Kidney epithelial cell (primary cell): ENCODE data around the gene GRIK1. TPM values are rescaled to one million over a fixed set of nuclear protein-coding genes. Genes with fewer than 3 reads are reported as not detected.

ENCODE experiments used
- DNase-seq: peaks from one replicate; pipeline ENCODE4 v3.0.0-alpha.2; 2010; ENCODE audit warnings: low read depth
- H3K27me3 ChIP-seq: 2 replicates; pipeline ENCODE4 v1.6.0; 2011; ENCODE audit warnings: low read length; ENCODE audit not compliant: control insufficient read depth, insufficient read depth
- H3K36me3 ChIP-seq: 2 replicates; pipeline ENCODE4 v1.5.1; 2011; ENCODE audit warnings: low read length; ENCODE audit not compliant: control insufficient read depth, insufficient read depth
- H3K4me3 ChIP-seq: 2 replicates; pipeline ENCODE4 v1.5.1; 2011; ENCODE audit warnings: low read depth, mild to moderate bottlenecking, control low read depth, low read length
- total RNA-seq: library from RNA; depleted of rRNA; stranded (reverse); fragments of >200 nt; gene quantifications from 2 replicates; pipeline ENCODE4 v1.2.3, GENCODE V29; 2015
- TF ChIP-seq, protein P1 (sequence below): IDR thresholded peaks from 2 replicates; pipeline ENCODE4 v1.5.1; 2011; ENCODE audit warnings: mild to moderate bottlenecking, moderate library complexity, low read length, control low read depth, inconsistent platforms; ENCODE audit not compliant: insufficient read depth, poor library complexity, severe bottlenecking

GRIK1 gene
- total RNA-seq, 1 donor from 2014 or later = not detected

DNA sequence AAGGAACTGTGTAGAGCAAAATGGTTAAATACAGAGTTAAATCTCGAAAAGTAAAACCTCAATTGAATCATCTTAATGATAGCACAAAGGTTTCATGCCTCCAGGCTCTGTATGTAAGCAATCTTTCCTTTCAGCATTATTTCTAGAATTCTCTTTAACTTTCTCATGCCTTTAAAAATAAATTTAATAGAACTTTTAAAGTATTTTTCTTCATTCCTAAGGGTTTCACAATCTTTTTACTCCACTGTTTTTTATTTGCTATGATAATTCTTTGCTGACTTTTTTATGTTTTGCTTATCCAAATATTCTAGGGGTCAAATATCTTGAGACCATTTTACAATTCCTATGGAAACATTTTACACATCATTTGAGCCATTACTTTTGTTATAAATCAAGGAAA lies 353.1 kb downstream of the GRIK1 start:
- TF ChIP-seq, protein P1, sequence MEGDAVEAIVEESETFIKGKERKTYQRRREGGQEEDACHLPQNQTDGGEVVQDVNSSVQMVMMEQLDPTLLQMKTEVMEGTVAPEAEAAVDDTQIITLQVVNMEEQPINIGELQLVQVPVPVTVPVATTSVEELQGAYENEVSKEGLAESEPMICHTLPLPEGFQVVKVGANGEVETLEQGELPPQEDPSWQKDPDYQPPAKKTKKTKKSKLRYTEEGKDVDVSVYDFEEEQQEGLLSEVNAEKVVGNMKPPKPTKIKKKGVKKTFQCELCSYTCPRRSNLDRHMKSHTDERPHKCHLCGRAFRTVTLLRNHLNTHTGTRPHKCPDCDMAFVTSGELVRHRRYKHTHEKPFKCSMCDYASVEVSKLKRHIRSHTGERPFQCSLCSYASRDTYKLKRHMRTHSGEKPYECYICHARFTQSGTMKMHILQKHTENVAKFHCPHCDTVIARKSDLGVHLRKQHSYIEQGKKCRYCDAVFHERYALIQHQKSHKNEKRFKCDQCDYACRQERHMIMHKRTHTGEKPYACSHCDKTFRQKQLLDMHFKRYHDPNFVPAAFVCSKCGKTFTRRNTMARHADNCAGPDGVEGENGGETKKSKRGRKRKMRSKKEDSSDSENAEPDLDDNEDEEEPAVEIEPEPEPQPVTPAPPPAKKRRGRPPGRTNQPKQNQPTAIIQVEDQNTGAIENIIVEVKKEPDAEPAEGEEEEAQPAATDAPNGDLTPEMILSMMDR = no peak

DNA sequence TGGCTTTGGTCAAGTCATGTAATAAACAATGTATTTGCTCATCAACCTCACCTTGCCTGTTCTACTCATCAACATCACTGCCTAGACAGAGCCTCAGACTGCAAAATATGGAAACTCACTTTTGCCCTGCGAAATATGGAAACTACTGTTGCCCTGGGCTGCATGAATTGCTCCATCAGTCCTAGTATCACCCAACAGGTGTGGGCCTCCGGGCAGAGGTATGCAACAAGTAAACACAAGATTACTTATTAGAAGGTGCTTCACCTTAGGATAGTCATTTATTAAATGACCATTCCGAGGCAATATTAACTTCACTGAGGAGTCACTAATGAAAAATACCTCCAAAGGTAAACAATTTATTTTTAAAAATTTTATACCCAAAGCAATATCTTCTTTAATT lies 354.3 kb downstream of the GRIK1 start:
- H3K36me3 ChIP-seq = no peaks in the 10 kb centered on the region
- no peak for DNase-seq
- no peaks in the 10 kb centered on the region for H3K27me3 ChIP-seq
- no peak overlapping the region for H3K4me3 ChIP-seq
- TF ChIP-seq, protein P1 = no peak

More for the DNA sequence above, 353.1 kb downstream of the GRIK1 start:
- H3K27me3 ChIP-seq = no peaks in the 10 kb centered on the region
- H3K36me3 ChIP-seq = no peaks in the 10 kb centered on the region
- no peak overlapping the region for H3K4me3 ChIP-seq
- no peak for DNase-seq

- no peak overlapping the region for H3K4me3 ChIP-seq
- H3K36me3 ChIP-seq = no peaks in the 10 kb centered on the region
- no peak for DNase-seq
- TF ChIP-seq, protein P1 = no peak
- H3K27me3 ChIP-seq = no peaks in the 10 kb centered on the region
Observed at GRCh38 chr21:29583424-29583924, 356.3 kb downstream of the GRIK1 start.

DNA sequence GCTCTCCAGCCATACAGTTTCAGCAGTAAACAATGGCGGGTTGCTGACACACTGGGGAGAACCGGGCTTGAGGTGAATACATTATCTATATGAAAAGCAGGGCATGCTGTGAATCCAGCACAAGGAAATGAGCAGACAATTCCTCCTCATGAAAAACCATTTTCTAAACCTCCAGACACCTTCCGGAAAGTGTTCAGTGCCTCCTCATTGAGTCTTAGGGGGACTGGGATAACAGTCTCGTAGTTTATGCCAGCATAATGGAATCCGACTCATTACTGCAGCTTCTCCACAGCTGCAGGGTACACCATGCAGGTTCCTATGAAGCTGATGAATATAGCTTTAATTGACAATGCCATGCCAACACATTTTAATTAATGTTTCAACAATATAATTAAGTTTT lies 356.9 kb downstream of the GRIK1 start:
- no peak for DNase-seq
- H3K4me3 ChIP-seq = no peak overlapping the region
- H3K27me3 ChIP-seq = no peaks in the 10 kb centered on the region
- TF ChIP-seq, protein P1 = no peak
- H3K36me3 ChIP-seq = no peaks in the 10 kb centered on the region

GRCh38 chr21:29581393-29581792 lies 358.4 kb downstream of the GRIK1 start:
- Histone ChIP-seq H3K36me3 (no peaks in the 10 kb centered on the region), H3K27me3 (no peaks in the 10 kb centered on the region), H3K4me3 (no peak overlapping the region)
- TF ChIP-seq, protein P1 = no peak
- no peak for DNase-seq

GRCh38 chr21:29580732-29581285 lies 359.0 kb downstream of the GRIK1 start:
- TF ChIP-seq, protein P1 = no peak
- no peak for DNase-seq
- Histone ChIP-seq H3K36me3 (no peaks in the 10 kb centered on the region), H3K27me3 (no peaks in the 10 kb centered on the region), H3K4me3 (no peak overlapping the region)
